T1000 (cell line): ENCODE measurements around the gene AGO1.
"Not testable (repeated sequence)": the region's sequence is repeated elsewhere in the genome, so short reads cannot be mapped to it uniquely, and the experiment has no call there.

Source experiments
- DNase-seq: peaks from one replicate; lab custom pipeline; 2025; ENCODE audit warnings: mixed read lengths; lab: John Stamatoyannopoulos, UW

The AGO1 gene

DNA sequence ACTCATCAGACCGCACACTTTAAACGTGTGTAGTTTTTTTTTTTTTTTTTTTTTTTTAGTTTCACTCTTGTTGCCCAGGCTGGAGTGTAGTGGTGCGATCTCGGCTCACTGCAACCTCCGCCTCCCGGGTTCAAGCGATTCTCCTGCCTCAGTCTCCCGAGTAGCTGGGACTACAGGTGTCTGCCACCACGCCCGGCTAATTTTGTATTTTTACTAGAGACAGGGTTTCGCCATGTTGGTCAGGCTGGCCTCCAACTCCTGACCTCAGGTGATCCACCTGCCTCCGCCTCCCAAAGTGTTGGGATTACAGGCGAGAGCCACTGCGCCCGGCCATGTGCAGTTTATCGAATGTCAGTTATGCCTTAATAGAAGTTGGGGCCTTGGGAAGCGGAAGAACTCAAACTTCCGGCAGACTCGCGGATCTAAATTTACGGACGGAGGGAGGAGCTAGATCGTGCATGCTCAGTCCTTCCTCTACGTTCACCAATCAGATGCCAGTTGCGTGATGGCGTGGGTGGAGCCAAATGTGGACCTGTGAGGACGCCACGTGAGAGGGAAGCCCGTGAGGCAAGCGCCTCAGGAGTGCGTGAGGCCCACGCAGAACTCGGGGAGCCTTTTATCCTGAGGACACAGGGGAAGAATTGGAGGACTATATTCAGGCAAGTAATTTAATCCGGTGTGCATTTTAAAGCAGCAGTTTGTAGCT lies 13.6 kb upstream of the AGO1 start:
- DNase-seq = not testable (repeated sequence)

GRCh38 chr1:35870651-35871309 lies 12.2 kb upstream of the AGO1 start:
- no peak for DNase-seq

- no peak for DNase-seq
These were observed 9.7 kb upstream of the AGO1 start for GRCh38 chr1:35873243-35873750.

- not testable (repeated sequence) for DNase-seq
These were observed 8.9 kb upstream of the AGO1 start for GRCh38 chr1:35874115-35874514.

GRCh38 chr1:35876988-35877387 lies 6.0 kb upstream of the AGO1 start:
- no peak for DNase-seq

GRCh38 chr1:35881850-35882273 lies 1.1 kb upstream of the AGO1 start:
- no peak for DNase-seq

DNA sequence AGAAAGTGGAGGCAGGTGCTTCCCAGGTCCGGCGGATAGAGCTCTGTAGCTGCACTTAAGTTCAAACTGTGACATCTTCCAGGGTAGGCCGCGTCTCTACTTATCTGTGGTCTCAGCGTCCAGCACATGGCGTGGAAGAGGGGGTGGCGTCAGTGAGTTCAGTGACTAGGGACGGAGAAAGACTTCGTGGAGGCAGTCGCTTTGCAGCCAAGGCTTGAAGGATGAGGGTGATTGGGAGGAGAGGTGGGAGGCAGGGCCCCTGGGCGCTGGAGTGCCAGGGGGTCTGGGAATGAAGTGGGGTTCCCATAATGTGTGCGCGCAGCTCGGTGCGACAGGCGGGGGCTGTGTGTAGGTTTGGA lies 444 bp upstream of the AGO1 start:
- DNase-seq = no peak

- no peak for DNase-seq
These were observed 659 bp downstream of the AGO1 start for GRCh38 chr1:35883635-35884101.

DNA sequence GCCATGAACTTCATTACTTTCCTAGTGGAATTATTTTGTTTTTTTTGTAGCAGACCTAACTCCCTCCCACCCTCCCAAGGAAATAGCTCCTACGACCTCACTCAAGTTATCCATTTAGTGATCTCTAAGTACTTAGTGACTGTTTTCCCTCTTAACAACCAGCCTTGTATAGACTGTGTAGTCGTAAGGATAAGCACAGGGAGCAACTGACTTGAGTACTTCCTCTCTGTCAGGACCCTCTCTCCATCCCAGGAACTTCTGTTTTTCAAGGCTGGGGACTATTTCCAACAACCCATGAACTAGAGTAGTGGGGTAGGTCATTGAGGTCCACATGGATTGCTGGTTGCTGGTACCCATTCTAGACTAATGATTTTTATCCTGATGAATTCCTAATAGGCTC lies 1.9 kb downstream of the AGO1 start:
- DNase-seq = no peak

DNA sequence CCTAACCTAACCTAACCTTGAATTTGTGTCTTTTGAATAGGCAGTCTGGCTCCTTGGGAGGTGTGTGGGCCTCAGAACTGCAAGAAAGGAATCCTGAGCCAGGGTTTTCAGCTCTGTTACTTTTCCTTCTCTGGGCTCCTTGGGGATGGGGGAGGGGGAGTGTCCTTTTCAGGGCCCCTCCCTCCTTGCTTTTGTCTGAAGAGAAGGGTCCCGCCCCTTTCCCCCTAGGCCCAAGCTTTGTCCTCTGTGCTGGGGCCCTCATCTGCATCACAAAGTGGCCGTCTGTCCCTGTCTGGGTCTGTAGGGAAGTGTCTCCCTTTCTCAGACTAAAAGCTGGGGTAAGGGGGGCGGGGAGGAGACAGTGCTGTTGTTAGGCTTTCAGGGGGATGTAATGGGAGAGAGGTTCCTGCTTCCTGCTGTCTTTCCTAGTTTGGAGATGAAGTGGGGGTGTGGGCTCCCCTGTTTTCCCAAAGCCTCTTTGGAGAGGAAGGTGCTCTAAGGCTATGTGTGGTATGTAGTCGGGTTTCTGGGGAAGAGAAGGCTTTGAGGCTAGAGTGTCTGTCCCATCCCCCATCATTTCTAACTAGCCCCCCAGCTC lies 3.1 kb downstream of the AGO1 start:
- no peak for DNase-seq

- no peak for DNase-seq
These were observed 3.8 kb downstream of the AGO1 start for GRCh38 chr1:35886577-35887431.

DNA sequence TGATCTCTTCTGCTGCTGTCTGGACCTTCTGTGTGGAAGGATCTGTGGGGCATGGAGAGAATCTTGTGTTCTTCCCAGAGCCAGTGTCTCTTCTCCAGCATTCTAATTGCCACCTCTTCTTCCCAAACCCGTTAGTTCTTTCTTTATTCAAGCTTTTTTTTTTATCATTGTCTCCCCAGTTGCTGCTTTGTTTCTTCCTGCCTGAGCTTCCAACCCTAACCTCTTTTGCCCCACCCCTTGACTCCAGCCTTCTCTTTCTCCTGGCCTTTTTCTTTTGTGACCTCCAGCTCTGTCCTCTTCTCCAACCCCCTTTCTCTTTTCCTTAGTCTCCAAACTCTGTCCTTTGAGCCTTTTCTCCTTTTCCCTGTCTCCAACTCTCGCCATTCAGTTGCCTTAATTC lies 4.5 kb downstream of the AGO1 start:
- no peak for DNase-seq

DNA sequence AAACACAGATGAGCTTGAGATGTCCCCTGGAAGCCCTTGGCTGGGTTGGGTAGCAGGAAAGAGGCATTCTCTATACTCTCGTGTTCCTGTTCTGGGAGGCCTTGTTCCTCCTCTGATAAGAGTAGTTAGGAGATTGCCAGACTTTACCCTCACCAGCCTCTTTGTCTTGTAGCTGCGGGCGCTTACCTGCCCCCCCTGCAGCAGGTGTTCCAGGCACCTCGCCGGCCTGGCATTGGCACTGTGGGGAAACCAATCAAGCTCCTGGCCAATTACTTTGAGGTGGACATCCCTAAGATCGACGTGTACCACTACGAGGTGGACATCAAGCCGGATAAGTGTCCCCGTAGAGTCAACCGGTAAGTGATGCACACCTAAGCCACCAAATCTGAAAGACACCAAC lies 5.2 kb downstream of the AGO1 start:
- no peak for DNase-seq

DNA sequence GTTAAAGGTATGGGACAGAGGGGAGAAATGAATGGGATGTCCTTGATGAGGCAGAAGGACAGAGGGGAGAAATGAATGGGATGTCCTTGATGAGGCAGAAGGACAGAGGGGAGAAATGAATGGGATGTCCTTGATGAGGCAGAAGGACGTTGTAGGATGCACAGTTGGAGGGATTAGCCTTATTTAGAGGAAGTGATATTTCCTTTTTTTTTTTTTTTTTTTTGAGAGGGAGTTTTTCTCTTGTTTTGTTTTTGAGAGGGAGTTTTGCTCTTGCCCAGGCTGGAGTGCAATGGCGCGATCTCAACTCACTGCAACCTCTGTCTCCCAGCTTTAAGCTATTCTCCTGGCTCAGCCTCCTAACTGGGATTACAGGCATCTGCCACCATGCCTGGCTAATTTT lies 6.0 kb downstream of the AGO1 start:
- not testable (repeated sequence) for DNase-seq

DNA sequence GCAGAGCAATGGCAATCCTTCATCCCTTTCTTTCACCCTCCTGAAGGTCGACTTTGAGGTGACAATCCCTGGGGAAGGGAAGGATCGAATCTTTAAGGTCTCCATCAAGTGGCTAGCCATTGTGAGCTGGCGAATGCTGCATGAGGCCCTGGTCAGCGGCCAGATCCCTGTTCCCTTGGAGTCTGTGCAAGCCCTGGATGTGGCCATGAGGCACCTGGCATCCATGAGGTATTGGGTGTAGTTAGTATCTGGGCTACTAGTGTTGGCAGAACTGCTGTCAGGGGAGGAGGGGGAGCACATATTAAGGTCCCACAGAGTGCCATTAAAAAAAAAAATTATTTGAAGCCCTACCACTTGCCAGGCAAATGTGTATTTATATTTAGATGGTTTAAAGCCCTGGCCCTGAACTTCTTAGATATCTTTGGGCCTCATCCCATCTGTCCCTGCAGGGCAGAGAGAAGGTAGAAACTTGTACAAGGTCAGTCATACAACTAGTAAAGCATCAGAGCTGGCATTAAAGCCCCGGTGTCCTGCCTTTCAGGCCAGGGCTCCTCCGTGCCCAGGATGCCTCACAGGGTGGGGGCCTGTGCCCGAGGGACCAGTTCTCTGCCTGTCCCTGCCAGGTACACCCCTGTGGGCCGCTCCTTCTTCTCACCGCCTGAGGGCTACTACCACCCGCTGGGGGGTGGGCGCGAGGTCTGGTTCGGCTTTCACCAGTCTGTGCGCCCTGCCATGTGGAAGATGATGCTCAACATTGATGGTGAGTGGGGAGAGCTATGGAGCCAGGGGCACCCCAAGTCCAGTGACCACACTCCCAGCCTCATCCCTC lies 10.3 kb downstream of the AGO1 start:
- no peak for DNase-seq

DNA sequence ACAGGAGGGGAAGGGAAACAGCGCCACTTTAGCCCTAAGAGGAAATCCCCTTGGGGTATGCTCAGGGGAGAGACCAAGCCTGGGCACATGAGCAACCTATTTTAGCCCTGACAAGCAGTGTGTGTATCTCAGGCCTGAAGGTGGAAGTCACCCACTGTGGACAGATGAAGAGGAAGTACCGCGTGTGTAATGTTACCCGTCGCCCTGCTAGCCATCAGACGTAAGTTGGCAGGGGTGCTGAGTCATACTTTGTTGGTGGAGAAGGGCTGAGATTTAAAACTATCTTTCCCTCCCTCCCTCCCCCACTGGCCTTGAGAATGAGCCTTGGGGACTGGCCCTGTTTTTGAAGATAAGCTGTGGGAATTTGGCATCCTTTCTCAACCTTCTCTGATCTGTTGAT lies 11.2 kb downstream of the AGO1 start:
- DNase-seq = no peak

DNA sequence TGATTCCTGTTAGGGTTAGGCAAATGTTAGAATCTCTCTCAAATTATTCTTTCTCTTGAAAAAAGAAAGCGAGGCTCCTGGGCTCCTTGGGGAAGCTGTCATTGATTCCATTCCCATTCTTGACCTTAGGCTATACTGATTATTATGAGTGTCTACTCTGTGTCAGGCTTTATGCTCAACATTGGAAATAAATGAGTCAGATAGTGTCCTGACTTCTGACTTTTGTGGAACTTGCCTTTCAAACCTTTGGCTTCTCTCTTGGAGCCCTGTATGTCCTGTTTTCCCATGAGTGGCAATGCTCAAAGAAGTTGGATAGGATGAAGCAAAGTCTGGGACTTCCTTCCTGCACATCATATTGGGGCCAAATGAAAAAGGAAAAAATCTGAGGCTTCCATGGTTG lies 11.6 kb downstream of the AGO1 start:
- DNase-seq = no peak

DNA sequence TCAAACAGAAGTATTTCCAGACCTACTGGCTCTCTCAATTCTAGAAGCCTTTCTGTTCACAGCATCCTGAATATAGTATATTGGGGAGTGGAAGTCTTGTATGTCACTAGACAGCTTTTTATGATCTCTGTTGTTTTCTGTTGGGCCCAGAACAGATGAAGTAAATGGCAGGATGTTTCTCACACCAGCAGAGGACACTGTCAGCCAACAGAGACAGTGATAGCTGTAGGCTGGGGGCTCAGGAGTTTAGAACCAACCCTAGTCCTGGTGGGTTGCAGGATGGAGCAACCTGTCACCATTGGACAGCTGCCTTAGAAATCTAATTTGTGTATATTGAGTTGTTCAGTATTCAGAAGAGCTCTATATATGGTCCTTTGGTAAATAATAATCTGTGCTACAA lies 16.9 kb downstream of the AGO1 start:
- DNase-seq = no peak

DNA sequence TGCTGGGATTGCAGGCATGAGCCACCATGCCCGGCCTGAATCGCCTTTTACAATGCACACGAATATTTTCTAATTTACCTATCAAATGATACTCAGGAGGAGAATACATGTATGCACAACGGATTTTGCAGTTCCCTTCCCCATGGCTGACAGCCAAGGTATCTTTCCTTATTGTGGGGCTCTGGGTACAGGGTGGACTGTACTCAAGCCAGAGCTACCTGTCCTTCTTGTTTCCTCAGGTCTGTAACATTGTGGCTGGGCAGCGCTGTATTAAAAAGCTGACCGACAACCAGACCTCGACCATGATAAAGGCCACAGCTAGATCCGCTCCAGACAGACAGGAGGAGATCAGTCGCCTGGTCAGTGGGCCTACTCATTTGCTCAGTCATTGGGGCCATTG lies 18.2 kb downstream of the AGO1 start:
- DNase-seq = no peak

GRCh38 chr1:35902671-35903070 lies 19.7 kb downstream of the AGO1 start:
- DNase-seq = no peak

DNA sequence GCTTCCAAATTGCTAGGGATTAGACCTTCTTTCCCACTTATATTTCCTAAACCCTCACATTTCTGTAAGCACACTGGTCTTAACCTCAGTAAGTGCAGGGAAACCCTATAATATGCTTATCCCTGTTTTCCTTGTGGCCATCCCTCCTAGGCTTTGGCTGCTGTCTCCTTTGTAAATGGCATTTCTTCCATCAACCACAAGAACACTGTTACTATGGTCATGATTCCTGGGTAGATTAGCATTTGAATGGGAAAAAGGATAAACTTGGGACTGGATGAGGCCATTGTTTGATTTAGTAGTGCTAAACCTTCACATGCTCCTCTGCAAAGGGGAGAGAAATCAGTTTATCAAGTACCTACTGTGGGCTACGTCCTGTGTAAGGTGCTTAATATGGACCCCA lies 31.7 kb downstream of the AGO1 start:
- DNase-seq = no peak
